GM13976 (cell line): ENCODE measurements around the gene OCIAD1.
A peak's percentile ranks its signal among the peaks of the same experiment; 100 is the strongest.

Experiments
- DNase-seq: peaks from one replicate; pipeline ENCODE4 v3.0.0; 2012; ENCODE audit warnings: low spot score
- in situ Hi-C: fragments of 300-500 bp; cut with MboI; formaldehyde crosslinking; loops from one replicate; pipeline ENCODE4 v1.12.0; 2022; ENCODE audit warnings: low sequenced_read_pairs, mixed read lengths, inconsistent platforms; ENCODE audit not compliant: unreplicated experiment
- TF ChIP-seq, protein P1 (sequence below): IDR thresholded peaks from 2 replicates; pipeline ENCODE4 v1.5.1; 2012; ENCODE audit warnings: borderline replicate concordance, mild to moderate bottlenecking; ENCODE audit not compliant: insufficient read depth; ENCODE audit errors: extremely low read depth, missing control alignments, control extremely low read depth

Gene OCIAD1, protein sequence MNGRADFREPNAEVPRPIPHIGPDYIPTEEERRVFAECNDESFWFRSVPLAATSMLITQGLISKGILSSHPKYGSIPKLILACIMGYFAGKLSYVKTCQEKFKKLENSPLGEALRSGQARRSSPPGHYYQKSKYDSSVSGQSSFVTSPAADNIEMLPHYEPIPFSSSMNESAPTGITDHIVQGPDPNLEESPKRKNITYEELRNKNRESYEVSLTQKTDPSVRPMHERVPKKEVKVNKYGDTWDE

DNA sequence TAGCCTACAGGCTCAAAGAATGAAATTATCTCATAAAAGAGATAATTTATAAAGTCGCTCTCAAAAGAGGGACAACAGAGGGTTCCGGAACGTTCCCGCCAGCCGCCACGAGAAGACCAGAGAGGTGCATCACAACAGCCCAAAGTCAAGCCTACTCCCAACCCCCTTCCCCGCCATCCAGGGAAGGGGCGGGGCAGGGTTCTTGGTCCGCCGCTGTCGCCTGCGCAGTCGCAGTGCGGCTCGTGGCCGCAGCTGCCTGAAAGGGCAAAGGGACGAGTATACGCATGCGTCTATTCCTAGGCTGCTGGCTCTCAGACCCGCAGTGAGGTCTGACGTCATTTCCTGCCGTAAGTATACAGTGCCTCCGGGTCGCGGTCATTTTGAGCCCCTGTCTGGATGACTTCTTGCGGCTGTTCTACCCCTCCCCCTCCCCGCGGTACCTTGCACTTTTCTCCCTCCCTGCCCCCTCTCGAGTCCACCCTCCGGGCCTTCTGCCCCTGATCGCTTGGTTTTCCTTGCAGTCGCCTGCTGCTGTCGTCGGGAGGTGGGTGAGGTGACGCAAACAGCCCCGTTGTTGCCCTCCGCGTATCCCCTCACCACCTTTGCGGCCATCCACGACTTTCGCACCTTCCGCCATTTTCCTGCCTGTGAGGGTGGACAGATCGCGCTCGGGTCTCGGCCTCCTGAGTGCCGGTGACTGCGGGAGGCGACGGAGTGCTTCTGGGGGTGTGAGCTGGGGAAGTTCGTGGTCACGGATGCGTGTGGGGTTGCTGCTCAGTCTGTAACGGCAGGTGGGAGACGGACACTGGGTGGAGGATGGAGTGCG is at the start of gene OCIAD1:
TSS of gene OCIAD1 (plus strand) at position 383 of the 826 bp plus-strand sequence. CDS start 1,537 bp downstream, outside the sequence.
- DNase-seq, result peak; percentile 99
- TF ChIP-seq, protein P1, sequence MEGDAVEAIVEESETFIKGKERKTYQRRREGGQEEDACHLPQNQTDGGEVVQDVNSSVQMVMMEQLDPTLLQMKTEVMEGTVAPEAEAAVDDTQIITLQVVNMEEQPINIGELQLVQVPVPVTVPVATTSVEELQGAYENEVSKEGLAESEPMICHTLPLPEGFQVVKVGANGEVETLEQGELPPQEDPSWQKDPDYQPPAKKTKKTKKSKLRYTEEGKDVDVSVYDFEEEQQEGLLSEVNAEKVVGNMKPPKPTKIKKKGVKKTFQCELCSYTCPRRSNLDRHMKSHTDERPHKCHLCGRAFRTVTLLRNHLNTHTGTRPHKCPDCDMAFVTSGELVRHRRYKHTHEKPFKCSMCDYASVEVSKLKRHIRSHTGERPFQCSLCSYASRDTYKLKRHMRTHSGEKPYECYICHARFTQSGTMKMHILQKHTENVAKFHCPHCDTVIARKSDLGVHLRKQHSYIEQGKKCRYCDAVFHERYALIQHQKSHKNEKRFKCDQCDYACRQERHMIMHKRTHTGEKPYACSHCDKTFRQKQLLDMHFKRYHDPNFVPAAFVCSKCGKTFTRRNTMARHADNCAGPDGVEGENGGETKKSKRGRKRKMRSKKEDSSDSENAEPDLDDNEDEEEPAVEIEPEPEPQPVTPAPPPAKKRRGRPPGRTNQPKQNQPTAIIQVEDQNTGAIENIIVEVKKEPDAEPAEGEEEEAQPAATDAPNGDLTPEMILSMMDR, result no peak
- in situ Hi-C loops, result no loop called here

DNA sequence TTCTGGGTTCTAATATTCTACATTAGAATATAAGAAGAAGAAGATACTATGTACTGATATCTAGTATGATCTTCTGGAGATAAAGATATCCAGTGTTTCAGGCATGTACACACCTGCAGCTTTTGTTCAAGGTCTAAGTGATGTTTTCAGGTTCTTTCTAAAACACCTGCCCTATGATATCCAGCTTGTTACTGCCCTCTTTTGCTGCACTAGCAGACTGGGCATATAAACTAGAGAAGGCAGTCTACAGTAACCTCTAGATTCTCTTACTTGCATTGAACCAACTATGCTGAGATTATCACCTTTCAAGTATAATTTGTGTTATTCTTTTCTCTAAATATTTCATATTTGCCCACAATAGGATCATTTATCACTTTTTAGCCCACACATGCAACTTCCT is 48.9 kb upstream of the OCIAD1 start:
- in situ Hi-C loops, result no loop called here
- TF ChIP-seq, protein P1, result no peak
- DNase-seq, result no peak

DNA sequence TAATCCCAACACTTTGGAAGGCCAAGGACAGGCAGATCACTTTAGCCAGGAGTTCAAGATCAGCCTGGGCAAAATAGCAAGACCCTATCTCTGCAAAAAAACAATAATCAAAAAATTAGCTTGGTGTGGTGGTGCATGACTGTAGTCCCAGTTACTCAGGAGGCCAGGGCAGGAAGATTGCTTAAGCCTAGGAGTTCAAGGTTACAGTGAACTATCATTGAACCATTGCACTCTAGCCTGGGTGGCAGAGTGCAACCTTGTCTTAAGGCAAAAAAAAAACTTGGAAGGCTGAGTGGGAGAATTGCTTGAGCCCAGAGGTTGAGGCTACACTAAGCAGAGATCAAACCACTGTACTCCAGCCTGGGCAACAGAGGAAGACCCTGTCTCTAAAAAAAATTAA is 45.6 kb upstream of the OCIAD1 start:
- TF ChIP-seq, protein P1, result no peak
- in situ Hi-C loops, result no loop called here
- DNase-seq, result no peak

DNA sequence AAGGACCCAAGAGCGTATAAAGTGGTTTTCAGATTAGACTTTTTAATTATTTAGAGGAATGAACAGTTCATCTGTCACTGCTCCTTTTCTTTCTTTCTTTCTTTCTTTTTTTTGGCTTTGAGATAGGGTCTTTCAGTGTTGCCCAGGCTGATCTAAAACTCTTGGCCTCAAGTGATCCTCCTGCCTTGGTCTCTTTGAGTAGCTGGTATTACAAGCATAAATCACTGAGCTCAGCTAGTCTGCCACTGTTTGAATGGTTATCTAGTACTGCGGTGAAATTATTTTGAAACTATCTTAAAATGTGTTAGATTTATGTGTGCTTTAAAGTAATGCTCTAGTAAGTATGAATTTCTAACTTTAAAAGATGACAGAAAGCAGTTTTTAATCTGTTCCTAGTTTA is 44.3 kb upstream of the OCIAD1 start:
- no peak for DNase-seq
- TF ChIP-seq, protein P1, result no peak
- in situ Hi-C loops, result no loop called here

DNA sequence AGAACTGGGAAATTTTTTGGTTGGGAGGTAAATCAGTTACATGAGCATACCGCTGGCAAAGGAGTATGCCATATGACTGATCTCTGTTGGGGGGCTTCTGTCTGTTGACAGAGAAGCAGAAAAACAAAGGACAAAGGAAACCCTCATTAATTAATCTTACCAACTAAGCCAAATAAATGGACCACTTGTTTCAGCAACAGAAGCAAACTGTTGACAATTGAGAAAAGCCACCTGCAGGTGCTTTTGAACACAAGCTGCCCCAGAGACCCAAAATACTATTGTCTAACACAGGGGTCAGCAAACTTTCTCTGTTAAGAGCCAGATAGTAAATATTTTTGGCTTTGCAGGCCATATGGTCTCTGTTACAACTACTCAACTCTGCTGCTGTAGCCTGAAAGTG is 43.8 kb upstream of the OCIAD1 start:
- TF ChIP-seq, protein P1, result no peak
- no peak for DNase-seq
- in situ Hi-C loops, result no loop called here

DNA sequence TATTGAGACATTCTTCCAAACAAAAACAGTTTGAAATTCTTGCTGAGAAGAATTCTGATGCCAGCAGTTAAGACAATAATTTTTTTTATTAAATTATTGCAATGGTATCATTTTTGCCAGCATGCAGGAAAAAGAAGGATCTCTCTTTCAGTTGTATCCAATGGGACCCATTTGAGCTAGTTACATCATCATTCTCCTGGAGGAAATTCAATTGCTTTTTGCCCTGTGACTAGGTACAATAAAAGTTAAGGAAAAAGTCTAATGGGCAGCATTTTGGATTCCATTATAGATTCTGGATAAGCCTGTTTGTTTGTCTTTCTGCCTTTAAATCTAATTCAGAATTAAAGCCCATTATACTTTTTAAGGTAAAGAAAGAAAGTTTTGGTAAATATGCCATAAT is 40.3 kb upstream of the OCIAD1 start:
- in situ Hi-C loops, result no loop called here
- TF ChIP-seq, protein P1, result no peak
- DNase-seq, result no peak
